GM12878 (cell line): ENCODE measurements around the gene FAM187B. TPM values are rescaled to one million over a fixed set of nuclear protein-coding genes. Genes with fewer than 3 reads are reported as not detected.

Experiments used
- CBX3 ChIP-seq: fragments of 200-600 bp; sonication (generic); IDR thresholded peaks from 2 replicates; pipeline ENCODE4 v1.6.1; 2016; ENCODE audit warnings: low read depth, borderline replicate concordance
- CEBPZ ChIP-seq: fragments of 150-350 bp; IDR thresholded peaks from 2 replicates; pipeline ENCODE4 v1.6.1; 2016; ENCODE audit warnings: low read depth, low read length
- JUND ChIP-seq: IDR thresholded peaks from 2 replicates; pipeline ENCODE4 v1.6.1; 2012; ENCODE audit warnings: low read depth, mild to moderate bottlenecking, low read length, improper control_type of control experiment, moderate library complexity
- KDM1A ChIP-seq: fragments of 200-600 bp; sonication (generic); IDR thresholded peaks from 2 replicates; pipeline ENCODE4 v1.6.1; 2016; ENCODE audit warnings: borderline replicate concordance
- LARP7 ChIP-seq: fragments of 450-650 bp; IDR thresholded peaks from 2 replicates; pipeline ENCODE4 v1.6.1; 2017; ENCODE audit warnings: mild to moderate bottlenecking
- MTA2 ChIP-seq: fragments of 450-650 bp; IDR thresholded peaks from 2 replicates; pipeline ENCODE4 v1.6.1; 2016; ENCODE audit warnings: low read depth, mild to moderate bottlenecking, moderate library complexity
- NKRF ChIP-seq: fragments of 450-650 bp; conservative IDR thresholded peaks from 2 replicates; pipeline ENCODE4 v1.6.1; 2017; ENCODE audit warnings: mild to moderate bottlenecking, moderate library complexity
- polyA plus RNA-seq, 11 experiments: library from polyadenylated mRNA; depleted of rRNA in 4 of 11; unstranded in 6 of 11; stranded (reverse) in 5 of 11; fragments of >200 nt; fragmentation: Nextera tagmentation in 4 of 11; fragmentation: Illumina TruSeq in 1 of 11; extraction: Ambion mirVana in 4 of 11; extraction: Trizol in 1 of 11; gene quantifications; 1 replicate in 1 of 11; 2 replicates in 10 of 11; pipeline versions ENCODE4 v1.2.1 to v1.2.3, GENCODE V29; 2011 to 2016; ENCODE audit warnings: inconsistent platforms in 2 of 11, missing spikeins in 2 of 11, low read depth in 1 of 11
- total RNA-seq, 4 experiments: library from RNA; depleted of rRNA in 3 of 4; stranded (reverse); fragments of >200 nt in 3 of 4; fragmentation: Illumina TruSeq in 1 of 4; extraction: Trizol in 1 of 4; gene quantifications; 2 replicates each; pipeline versions ENCODE4 v1.2.1 to v1.2.3, GENCODE V29; 2013 to 2021

The FAM187B gene
- total and polyA plus RNA-seq, 10 of the 15 experiments (the other 5 are each of a cell fraction or from before 2014, with no cell fraction given), result 0.05 TPM; not detected in 9

- TF ChIP-seq CEBPZ, result no peak
- no peak for TF ChIP-seq MTA2
- TF ChIP-seq JUND, result no peak
- TF ChIP-seq LARP7, result no peak
- TF ChIP-seq NKRF, result no peak
- TF ChIP-seq CBX3, result no peak
- no peak for TF ChIP-seq KDM1A
Measured at GRCh38 chr19:35254341-35255297, 26.1 kb upstream of the FAM187B start (continued).
